Stimulated activated CD4-positive, alpha-beta T cell treated with anti-CD3 and anti-CD28 coated beads, Interleukin-2, amount 100 ng/mL, for 48 hours (primary cell): ENCODE results near the gene SH3D21.

Experiments
- DNase-seq, 2 donors: peaks; one replicate each; pipeline ENCODE4 v3.0.0-alpha.2; 2020

The SH3D21 gene

GRCh38 chr1:36359911-36360550, 53.9 kb downstream of the SH3D21 start:
- no peak for DNase-seq

DNA sequence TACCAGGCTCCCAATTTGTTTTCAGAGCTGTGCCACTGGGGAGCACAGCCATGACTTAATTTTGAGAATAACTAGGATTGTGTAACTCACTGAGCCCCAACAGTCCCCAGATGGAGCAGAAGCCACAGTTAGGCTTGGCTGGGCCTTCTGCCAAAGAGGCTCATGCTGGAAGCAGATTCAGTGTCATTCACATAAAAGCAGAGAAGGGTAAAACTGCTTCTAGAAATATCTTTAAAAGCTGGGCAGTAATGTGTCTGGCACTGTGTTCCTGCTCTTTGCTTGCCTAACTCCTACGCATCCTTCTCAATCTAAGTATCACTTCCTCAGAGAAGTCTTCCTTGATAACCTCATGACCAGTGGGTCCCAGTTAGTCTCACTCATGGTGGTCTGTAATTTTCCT, 59.2 kb downstream of the SH3D21 start:
- no peak for DNase-seq

DNA sequence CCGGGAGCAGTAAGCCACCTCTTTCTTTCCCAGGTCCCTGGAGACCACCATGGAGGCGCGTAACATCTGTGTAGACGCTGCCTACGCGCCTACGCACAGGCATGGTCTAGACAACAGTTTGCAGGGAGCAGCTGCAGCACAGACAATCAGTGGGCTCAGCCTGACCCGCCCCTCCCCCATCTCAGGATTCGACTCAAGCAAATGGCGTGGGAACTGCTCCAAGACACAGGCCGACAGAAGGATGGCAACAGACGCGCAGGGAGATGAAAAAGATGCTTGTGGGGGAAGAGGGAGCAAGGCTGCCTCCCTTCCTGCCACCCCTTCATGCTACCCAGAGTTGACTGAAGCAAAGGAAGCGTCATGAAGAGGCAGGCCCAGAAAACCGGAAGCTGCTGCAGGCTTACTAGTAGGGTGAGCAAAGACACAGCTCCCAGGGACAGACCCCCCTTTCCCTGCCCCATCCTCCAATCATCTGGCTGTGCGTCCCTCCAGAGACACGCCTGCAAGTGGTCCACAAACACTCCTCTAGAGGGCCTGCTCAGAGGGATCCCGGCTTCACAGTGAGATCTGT, 60.0 kb downstream of the SH3D21 start:
- no peak for DNase-seq

- DNase-seq: no peak
These were observed 60.9 kb downstream of the SH3D21 start for GRCh38 chr1:36367066-36367465.

DNA sequence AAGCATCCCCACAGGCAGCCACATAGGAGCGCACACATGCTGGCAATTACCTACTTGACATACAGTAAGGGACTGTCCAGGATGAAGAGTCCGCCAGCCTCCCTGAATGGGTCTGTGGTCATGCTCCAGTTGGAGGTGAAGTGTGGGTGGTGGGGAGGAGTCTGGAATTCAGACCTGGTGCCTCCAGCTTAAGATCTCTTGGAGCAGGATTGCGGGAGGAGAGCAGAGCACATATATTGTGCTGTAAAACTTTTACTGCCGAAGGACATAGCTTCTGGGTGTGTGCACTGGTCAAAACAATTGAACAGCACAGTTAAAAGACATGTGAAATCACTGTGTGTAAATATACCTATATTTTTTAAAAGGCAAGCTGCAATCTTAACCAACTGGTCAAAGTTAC, 61.6 kb downstream of the SH3D21 start:
- no peak for DNase-seq

DNA sequence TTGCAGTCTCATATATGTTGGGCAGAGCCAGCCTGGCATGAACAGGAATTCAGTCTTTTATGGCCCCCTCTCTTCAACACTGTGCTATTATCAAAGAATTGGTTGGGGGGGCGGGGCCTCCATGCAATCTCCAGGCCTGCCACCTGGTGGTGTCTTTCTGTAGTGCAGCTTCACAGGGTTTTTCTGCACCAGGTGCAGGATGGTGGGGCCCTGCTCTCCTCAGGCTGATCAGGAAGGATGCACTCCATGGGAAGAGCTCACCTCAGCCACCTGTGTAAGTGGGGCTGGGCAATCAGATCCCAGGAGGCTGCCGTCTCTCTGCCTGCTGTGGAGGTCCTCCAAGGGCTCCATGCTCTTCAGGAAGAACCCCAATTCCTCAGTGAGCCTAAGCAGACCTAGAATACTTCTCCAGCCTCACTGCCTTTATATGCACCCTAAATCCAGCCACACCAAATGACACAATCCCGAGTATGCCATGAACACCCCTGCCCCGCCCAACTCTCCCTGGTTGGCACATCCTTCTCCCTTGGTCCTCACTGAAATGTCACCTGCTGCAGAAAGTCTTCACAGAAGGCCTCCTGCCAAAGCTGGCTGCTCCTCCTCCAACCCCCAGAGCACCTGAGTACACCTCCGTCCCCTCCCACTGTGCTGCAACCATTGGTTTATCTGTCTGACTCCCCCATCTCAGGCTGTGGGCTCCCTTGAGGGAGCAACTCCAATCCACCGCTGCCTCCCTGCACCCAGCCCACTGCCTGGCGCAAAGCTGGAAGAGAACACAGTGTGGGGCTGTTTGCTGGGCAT, 63.1 kb downstream of the SH3D21 start:
- peak; percentile 83 to 87 for DNase-seq
